ENCODE data around the gene ACAA1. TPM values are rescaled to one million over a fixed set of nuclear protein-coding genes. Genes with fewer than 3 reads are reported as not detected.

Gene ACAA1
- total and polyA plus RNA-seq, 2 of the 13 experiments (the other 11 are each of a cell fraction or from before 2014, with no cell fraction given), result 60.8 to 188 TPM

- TF ChIP-seq, protein P1, sequence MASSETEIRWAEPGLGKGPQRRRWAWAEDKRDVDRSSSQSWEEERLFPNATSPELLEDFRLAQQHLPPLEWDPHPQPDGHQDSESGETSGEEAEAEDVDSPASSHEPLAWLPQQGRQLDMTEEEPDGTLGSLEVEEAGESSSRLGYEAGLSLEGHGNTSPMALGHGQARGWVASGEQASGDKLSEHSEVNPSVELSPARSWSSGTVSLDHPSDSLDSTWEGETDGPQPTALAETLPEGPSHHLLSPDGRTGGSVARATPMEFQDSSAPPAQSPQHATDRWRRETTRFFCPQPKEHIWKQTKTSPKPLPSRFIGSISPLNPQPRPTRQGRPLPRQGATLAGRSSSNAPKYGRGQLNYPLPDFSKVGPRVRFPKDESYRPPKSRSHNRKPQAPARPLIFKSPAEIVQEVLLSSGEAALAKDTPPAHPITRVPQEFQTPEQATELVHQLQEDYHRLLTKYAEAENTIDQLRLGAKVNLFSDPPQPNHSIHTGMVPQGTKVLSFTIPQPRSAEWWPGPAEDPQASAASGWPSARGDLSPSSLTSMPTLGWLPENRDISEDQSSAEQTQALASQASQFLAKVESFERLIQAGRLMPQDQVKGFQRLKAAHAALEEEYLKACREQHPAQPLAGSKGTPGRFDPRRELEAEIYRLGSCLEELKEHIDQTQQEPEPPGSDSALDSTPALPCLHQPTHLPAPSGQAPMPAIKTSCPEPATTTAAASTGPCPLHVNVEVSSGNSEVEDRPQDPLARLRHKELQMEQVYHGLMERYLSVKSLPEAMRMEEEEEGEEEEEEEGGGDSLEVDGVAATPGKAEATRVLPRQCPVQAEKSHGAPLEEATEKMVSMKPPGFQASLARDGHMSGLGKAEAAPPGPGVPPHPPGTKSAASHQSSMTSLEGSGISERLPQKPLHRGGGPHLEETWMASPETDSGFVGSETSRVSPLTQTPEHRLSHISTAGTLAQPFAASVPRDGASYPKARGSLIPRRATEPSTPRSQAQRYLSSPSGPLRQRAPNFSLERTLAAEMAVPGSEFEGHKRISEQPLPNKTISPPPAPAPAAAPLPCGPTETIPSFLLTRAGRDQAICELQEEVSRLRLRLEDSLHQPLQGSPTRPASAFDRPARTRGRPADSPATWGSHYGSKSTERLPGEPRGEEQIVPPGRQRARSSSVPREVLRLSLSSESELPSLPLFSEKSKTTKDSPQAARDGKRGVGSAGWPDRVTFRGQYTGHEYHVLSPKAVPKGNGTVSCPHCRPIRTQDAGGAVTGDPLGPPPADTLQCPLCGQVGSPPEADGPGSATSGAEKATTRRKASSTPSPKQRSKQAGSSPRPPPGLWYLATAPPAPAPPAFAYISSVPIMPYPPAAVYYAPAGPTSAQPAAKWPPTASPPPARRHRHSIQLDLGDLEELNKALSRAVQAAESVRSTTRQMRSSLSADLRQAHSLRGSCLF (CRISPR knock-in tag; IDR thresholded peaks at IDR 0.05; ENCODE audit: borderline replicate concordance), result no peak
- TF ChIP-seq ZNF362 (CRISPR knock-in tag; IDR thresholded peaks at IDR 0.05; ENCODE audit: borderline replicate concordance) (no peak), ZNF136 (CRISPR knock-in tag; IDR thresholded peaks at IDR 0.05; ENCODE audit: low read depth) (no peak), CBX5 (CRISPR knock-in tag; IDR thresholded peaks at IDR 0.05; ENCODE audit: borderline replicate concordance) (no peak)
Observed at GRCh38 chr3:38127611-38128302, 9.2 kb downstream of the ACAA1 start (continued).
